Activated naive CD8-positive, alpha-beta T cell (primary cell): ENCODE results near the gene CMC2.

ENCODE experiments used
- H3K27ac Mint-ChIP-seq: one replicate; pipeline ENCODE4 v1.8.0; 2021; ENCODE audit warnings: mixed read lengths
- H3K27me3 Mint-ChIP-seq: one replicate; pipeline ENCODE4 v1.8.0; 2021; ENCODE audit warnings: mixed read lengths
- H3K36me3 Mint-ChIP-seq: one replicate; pipeline ENCODE4 v1.8.0; 2021; ENCODE audit warnings: mixed read lengths
- H3K4me1 Mint-ChIP-seq: one replicate; pipeline ENCODE4 v1.8.0; 2021; ENCODE audit warnings: low read depth, mixed read lengths
- H3K4me3 Mint-ChIP-seq: one replicate; pipeline ENCODE4 v1.8.0; 2021; ENCODE audit warnings: mild to moderate bottlenecking, mixed read lengths
- H3K9me3 Mint-ChIP-seq: one replicate; pipeline ENCODE4 v1.8.0; 2021; ENCODE audit warnings: low read depth, mixed read lengths

The CMC2 gene

DNA sequence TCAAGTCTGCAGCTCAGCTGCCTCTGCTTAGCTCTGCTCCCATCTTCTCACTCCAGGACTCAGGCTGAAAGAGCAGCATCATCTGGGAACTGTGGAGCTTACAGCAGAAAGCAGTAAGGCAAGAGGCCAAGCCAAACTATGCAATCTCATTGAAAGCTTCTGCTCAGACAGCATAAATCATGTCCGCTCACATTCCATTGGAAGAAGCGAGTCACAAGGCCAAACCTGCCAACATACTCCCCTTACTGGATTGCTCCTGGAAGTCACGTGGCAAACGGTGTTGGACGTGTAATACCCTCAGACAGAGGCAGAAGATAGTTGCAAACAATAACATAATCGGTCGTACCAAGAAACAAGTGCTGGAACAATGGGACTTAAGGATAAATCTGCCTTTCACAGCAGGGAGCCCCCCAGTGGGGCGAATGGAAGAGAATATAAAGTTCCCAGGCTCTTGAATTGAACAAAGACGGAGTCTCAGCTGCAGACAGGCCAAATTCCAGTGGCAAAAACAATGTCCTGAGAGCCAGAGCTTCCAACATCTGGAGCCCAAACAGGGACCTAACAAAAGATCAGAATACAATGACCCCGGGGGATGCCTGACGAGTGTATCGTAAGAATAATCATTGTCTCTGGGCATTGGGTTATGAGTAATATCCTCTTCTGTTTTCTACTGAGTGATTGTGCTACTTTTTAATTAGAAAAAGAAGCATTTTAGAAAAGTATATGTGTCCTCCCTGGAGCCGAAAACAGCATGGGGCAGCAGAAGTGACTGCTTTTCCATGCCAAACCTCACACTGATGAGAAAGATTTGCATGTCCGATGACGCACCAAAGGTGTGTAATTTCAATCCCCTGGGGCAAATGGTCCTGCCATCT lies 68.4 kb downstream of the CMC2 start:
- Mint-ChIP-seq H3K27me3 (peaks cover 15% of the 10 kb centered on the region), H3K27ac (no peak overlapping the region), H3K9me3 (peaks cover 5% of the 10 kb centered on the region), H3K4me1 (no peaks in the 10 kb centered on the region), H3K36me3 (peaks cover 2% of the 10 kb centered on the region), H3K4me3 (no peak overlapping the region)

DNA sequence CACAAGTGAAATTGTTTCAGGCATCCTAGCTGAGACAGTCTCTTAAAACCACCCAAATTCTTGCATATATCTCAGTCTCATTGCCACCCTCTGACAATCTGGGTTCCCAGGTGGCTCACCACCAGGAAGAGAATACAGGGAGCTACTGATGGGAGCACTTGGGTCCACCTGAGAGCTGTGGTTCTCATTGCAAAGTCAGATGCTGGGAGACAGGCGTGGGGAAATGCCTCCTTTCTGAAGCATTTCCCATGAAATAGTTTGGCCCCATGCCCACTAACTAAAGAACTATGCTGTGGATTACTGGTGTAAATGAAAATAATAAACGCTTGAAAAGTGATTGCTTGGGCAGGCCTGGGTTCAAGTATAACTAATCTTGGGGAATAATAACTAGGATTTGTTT lies 70.3 kb downstream of the CMC2 start:
- Mint-ChIP-seq H3K27me3 (peaks cover 25% of the 10 kb centered on the region), H3K4me1 (peaks cover 6% of the 10 kb centered on the region), H3K4me3 (no peak overlapping the region), H3K27ac (no peak overlapping the region), H3K36me3 (no peaks in the 10 kb centered on the region), H3K9me3 (no peaks in the 10 kb centered on the region)

DNA sequence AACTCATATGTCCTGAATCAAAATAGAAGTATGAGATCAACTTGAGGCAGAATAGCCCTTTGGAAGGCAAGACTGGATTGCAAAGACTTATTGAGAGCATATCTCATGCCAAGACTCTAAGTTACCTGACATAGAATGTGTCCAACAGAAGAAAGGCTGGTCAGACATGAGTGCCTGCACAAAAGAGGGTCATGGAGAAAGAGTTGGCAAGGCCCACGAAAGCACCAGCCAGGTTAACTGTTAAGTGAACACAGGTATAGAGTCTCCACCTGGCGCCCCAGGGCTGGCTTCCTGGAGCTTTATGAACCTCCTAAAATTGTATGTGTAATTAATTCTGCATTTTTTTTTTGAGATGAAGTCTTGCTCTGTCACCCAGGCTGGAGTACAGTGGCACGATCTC lies 71.0 kb downstream of the CMC2 start:
- Mint-ChIP-seq H3K36me3 (no peaks in the 10 kb centered on the region), H3K4me1 (peaks cover 6% of the 10 kb centered on the region), H3K4me3 (no peak overlapping the region), H3K27ac (no peak overlapping the region), H3K9me3 (no peaks in the 10 kb centered on the region), H3K27me3 (peaks cover 28% of the 10 kb centered on the region)

DNA sequence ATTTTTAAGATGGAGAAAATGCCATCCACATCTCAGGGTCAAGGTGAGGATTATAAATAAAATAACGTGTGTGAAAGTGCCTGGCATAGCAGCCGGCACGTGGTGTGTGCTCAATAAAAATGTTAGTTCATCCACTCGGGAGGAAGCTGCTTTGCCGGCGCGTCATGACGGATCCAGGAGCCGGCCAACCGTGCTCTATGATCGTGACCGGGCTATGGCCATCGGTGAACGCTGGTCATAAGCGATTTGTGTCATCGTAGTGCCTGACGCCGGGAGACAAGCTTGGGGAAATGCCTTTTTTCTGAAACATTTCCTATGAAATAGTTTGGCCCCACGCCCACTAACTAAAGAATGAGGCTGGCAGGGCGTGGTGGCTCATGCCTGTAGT lies 74.0 kb downstream of the CMC2 start:
- Mint-ChIP-seq H3K27me3 (peaks cover 31% of the 10 kb centered on the region), H3K27ac (no peak overlapping the region), H3K4me3 (peak overlapping the region; percentile 81), H3K9me3 (no peaks in the 10 kb centered on the region), H3K36me3 (no peaks in the 10 kb centered on the region), H3K4me1 (peaks cover 6% of the 10 kb centered on the region)

DNA sequence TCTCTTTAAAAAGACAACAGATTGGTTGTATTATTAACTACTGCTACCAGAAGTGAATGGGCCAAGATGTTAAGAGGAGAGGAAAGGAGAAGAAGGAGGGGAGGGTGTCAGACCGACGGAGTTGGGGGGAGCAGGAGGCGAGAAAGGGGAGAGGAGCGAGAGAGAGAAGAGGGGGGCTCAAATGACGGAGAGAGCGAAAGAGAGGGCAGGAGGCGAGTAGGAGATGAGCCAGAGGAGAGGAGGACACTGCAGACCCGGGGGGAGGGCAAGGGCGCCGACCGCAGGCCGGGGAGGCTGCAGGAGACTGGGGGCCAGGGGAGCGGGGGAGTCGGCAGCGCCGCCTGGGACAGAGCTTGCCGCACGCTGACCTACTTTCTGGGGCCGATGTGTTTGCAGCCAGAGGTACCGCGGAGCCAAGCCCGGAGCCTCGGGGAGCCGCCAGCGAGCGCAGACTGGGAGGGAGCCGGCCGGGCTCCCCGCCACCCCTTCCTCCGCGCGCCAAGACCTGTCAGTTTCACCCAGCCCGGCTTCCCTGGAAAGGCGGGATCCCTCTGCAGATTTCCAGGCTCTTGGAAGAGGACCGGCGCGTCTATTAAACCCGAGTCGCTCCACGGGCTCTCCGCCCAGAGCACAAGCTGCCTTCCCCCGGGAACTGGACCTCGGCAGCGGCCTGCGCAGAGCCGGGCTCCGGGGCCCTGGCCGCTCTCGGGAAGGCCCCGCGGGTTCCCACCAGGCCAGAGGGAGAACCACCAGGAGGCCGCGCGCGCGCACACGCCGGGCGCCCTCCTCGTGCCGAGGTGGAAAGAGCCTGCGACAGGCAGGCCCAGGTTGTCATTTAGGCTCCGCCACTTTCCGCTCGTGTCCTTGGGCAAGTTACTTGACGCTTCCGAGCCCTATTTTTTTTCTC lies 74.6 kb downstream of the CMC2 start:
- H3K4me1 Mint-ChIP-seq = peaks cover 6% of the 10 kb centered on the region
- H3K27ac Mint-ChIP-seq = no peak overlapping the region
- H3K27me3 Mint-ChIP-seq = peaks cover 35% of the 10 kb centered on the region
- H3K4me3 Mint-ChIP-seq = peak overlapping the region; percentile 81
- H3K9me3 Mint-ChIP-seq = no peaks in the 10 kb centered on the region
- no peaks in the 10 kb centered on the region for H3K36me3 Mint-ChIP-seq

DNA sequence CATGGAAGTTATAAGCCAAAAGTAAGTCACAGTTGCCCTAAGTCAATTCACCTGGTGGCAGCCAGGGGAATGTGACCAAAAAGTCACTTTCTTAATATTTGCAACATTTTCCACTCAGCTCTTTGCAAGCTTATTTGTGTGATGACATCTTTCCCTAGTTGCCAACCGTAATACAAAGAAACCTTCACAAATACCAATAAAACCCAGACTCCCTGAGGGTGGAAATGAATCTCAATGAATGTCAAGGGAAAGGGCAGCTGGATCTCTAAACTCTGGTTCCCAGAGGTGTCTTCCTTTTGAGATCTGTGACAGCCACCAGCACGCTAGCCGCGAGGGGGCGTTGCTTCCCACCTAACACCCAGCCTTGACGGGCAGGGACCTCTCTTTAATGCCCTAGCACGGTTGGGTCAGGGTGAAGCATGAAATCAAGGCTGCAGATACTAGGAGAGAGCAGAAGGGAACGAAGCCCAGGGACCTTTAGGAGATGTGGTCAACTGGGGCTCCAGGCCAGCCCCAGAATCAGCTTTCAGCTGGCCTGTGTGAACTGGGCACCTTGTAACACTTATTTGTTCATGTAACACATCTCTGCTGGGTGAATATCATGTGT lies 82.2 kb downstream of the CMC2 start:
- H3K9me3 Mint-ChIP-seq = no peaks in the 10 kb centered on the region
- peaks cover 12% of the 10 kb centered on the region for H3K27me3 Mint-ChIP-seq
- H3K36me3 Mint-ChIP-seq = no peaks in the 10 kb centered on the region
- H3K27ac Mint-ChIP-seq = no peak overlapping the region
- no peaks in the 10 kb centered on the region for H3K4me1 Mint-ChIP-seq
- H3K4me3 Mint-ChIP-seq = no peak overlapping the region

DNA sequence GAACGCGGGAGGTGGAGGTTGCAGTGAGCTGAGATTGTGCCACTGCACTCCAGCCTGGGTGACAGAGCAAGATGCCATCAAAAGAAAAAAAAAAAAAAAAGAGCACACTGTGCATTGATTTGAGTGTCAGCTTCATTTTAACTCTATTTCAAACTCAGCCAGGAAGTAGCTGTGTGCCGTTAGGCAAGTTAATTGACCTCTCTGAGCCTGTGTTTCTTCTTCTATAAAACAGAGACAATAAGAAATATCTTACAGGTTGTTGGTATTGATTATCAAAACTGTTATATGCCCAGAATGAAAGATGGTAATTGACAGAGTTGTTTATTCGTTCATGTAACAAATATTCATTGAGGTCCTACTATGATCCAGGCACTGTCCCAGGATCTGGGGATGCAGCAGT lies 83.3 kb downstream of the CMC2 start:
- Mint-ChIP-seq H3K36me3 (no peaks in the 10 kb centered on the region), H3K4me1 (no peaks in the 10 kb centered on the region), H3K27me3 (peaks cover 13% of the 10 kb centered on the region), H3K27ac (no peak overlapping the region), H3K4me3 (no peak overlapping the region), H3K9me3 (no peaks in the 10 kb centered on the region)
